Measurements from ENCODE around the gene PTP4A1. TPM values are rescaled to one million over a fixed set of nuclear protein-coding genes. Genes with fewer than 3 reads are reported as not detected.

PTP4A1 gene
- total and polyA plus RNA-seq, 2 of the 13 experiments (the other 11 are each of a cell fraction or from before 2014, with no cell fraction given), result 141 to 376 TPM

DNA sequence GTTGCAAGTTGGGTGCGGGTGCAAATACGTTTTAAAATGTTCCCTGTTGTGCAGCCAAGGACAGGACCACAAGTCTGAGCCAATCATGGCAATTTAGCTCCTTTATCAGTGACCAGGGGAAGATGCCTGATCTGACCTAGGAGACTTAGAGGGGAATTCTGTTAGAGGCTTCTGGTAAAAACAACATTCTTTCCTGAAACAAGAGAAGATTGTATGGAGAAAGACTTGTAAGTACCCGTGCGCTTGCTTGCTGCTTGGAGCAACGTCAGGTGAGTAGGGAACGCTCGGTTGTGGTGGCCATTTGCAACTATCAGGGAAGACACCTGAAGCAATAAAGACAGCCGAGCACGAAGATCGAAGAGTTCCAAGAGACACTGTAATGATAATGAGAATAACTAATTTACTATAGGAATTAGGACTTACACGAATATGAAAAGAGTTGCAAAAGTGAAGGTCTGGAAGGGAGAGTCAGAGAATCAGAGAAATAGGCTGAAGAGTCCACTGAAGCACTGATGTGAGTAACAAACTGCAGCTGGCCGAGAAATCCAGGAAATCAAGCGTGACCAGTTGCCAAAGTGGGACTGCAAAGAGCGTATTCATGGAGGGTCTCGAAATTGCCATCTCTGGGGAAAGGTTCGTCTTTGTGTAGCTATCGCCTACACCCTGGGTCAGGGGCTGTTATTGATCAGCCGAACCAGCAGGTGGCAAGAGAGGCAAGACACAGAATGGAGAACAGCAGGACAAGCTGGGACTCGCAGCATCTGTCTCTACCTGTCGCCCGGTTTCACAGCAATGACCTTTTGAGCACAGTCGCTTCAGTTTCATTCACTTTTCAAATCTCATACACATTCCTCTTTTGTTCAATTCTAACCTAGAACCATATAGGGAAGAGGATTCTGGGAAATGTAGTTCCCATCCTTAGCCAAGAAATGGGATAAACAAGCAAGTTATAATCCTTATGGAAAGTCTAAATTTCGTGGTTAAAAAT, 26.1 kb downstream of the PTP4A1 start (continued):
- TF ChIP-seq FOXK1 (CRISPR knock-in tag; IDR thresholded peaks at IDR 0.05; ENCODE audit: borderline replicate concordance, low read depth) (peak; percentile 42; the same call in 1 of the 2 replicates), PTBP1 (IDR thresholded peaks at IDR 0.05; ENCODE audit: low read depth, low read length, poor library complexity, severe bottlenecking) (no peak), ZNF484 (CRISPR knock-in tag; IDR thresholded peaks at IDR 0.05; ENCODE audit: borderline replicate concordance, low read depth) (no peak), ZNF329 (CRISPR knock-in tag; IDR thresholded peaks at IDR 0.05; ENCODE audit: low read depth) (no peak), KLF9 (CRISPR knock-in tag; IDR thresholded peaks at IDR 0.05; ENCODE audit: low read depth) (no peak), MAFK (conservative IDR thresholded peaks at IDR 0.05 in 1 of 2, IDR thresholded peaks at IDR 0.05 in 1 of 2; ENCODE audit: low read length in 2 of 2) (no peak), ZNF331 (CRISPR knock-in tag; IDR thresholded peaks at IDR 0.05) (peak; percentile 58), ZBTB25 (CRISPR knock-in tag; IDR thresholded peaks at IDR 0.05) (peak; percentile 59; the same call in 1 of the 2 replicates), TBP (CRISPR knock-in tag; IDR thresholded peaks at IDR 0.05) (no peak), GZF1 (CRISPR knock-in tag; IDR thresholded peaks at IDR 0.05) (no peak), ARNT (IDR thresholded peaks at IDR 0.05) (no peak), BORCS8-MEF2B (CRISPR knock-in tag; IDR thresholded peaks at IDR 0.05) (peak; percentile 81; the same call in 1 of the 2 replicates), ZNF264 (CRISPR knock-in tag; IDR thresholded peaks at IDR 0.05) (peak; percentile 59; the same call in 1 of the 2 replicates), WIZ (CRISPR knock-in tag; IDR thresholded peaks at IDR 0.05) (no peak; the same call in 1 of the 2 replicates), ZBTB4 (CRISPR knock-in tag; IDR thresholded peaks at IDR 0.05; ENCODE audit: borderline replicate concordance) (no peak), CHCHD3 (CRISPR knock-in tag; IDR thresholded peaks at IDR 0.05) (no peak), UBTF (CRISPR knock-in tag; IDR thresholded peaks at IDR 0.05) (peak; percentile 40; the same call in 1 of the 2 replicates), LCORL (IDR thresholded peaks at IDR 0.05) (no peak), LCORL (CRISPR knock-in tag; IDR thresholded peaks at IDR 0.05) (peak; percentile 56; the same call in 1 of the 2 replicates), RARA (CRISPR knock-in tag; IDR thresholded peaks at IDR 0.05) (no peak; the same call in 1 of the 2 replicates)
- TF ChIP-seq, protein P1, sequence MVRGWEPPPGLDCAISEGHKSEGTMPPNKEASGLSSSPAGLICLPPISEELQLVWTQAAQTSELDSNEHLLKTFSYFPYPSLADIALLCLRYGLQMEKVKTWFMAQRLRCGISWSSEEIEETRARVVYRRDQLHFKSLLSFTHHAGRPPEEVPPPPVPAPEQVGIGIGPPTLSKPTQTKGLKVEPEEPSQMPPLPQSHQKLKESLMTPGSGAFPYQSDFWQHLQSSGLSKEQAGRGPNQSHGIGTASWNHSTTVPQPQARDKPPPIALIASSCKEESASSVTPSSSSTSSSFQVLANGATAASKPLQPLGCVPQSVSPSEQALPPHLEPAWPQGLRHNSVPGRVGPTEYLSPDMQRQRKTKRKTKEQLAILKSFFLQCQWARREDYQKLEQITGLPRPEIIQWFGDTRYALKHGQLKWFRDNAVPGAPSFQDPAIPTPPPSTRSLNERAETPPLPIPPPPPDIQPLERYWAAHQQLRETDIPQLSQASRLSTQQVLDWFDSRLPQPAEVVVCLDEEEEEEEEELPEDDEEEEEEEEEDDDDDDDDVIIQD (CRISPR knock-in tag; IDR thresholded peaks at IDR 0.05; ENCODE audit: low read depth), result peak; percentile 95
